Epithelial cell of esophagus (primary cell): ENCODE results near the gene ACOT11.

Source experiments
- DNase-seq: peaks from one replicate; pipeline ENCODE4 v3.0.0; 2010; ENCODE audit warnings: low read depth
- H3K4me3 ChIP-seq: 2 replicates; pipeline ENCODE4 v1.5.1; 2011; ENCODE audit warnings: mild to moderate bottlenecking, low read length, control low read depth
- TF ChIP-seq, protein P1 (sequence below): IDR thresholded peaks from 2 replicates; pipeline ENCODE4 v1.5.1; 2011; ENCODE audit warnings: low read depth, mild to moderate bottlenecking, low read length, control low read depth, inconsistent platforms; ENCODE audit not compliant: insufficient read depth; ENCODE audit errors: missing control alignments

Gene ACOT11

GRCh38 chr1:54574158-54574778 is 26.2 kb downstream of the ACOT11 start:
- no peak for DNase-seq
- TF ChIP-seq, protein P1, sequence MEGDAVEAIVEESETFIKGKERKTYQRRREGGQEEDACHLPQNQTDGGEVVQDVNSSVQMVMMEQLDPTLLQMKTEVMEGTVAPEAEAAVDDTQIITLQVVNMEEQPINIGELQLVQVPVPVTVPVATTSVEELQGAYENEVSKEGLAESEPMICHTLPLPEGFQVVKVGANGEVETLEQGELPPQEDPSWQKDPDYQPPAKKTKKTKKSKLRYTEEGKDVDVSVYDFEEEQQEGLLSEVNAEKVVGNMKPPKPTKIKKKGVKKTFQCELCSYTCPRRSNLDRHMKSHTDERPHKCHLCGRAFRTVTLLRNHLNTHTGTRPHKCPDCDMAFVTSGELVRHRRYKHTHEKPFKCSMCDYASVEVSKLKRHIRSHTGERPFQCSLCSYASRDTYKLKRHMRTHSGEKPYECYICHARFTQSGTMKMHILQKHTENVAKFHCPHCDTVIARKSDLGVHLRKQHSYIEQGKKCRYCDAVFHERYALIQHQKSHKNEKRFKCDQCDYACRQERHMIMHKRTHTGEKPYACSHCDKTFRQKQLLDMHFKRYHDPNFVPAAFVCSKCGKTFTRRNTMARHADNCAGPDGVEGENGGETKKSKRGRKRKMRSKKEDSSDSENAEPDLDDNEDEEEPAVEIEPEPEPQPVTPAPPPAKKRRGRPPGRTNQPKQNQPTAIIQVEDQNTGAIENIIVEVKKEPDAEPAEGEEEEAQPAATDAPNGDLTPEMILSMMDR: no peak
- no peak overlapping the region for H3K4me3 ChIP-seq

DNA sequence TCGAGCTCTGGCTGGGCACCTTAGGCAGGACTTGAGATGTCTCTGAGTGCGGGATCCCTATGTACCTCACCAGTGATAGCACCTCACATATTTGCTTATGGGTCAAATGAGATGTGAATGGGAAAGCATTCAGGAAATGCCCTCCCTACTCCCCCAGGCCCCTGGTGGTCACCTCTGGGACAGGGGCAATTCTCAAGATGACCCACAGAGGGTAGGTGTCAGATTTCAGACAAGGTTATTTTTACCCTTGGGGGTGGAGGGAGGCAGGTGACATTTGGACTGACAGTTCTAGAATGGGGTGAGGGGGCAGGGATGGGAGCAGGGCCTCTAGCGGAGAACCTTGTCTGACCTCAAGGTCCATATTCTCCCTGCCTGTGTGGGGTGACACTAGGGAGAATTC is 27.1 kb downstream of the ACOT11 start:
- no peak for DNase-seq
- H3K4me3 ChIP-seq: no peak overlapping the region
- TF ChIP-seq, protein P1: no peak

DNA sequence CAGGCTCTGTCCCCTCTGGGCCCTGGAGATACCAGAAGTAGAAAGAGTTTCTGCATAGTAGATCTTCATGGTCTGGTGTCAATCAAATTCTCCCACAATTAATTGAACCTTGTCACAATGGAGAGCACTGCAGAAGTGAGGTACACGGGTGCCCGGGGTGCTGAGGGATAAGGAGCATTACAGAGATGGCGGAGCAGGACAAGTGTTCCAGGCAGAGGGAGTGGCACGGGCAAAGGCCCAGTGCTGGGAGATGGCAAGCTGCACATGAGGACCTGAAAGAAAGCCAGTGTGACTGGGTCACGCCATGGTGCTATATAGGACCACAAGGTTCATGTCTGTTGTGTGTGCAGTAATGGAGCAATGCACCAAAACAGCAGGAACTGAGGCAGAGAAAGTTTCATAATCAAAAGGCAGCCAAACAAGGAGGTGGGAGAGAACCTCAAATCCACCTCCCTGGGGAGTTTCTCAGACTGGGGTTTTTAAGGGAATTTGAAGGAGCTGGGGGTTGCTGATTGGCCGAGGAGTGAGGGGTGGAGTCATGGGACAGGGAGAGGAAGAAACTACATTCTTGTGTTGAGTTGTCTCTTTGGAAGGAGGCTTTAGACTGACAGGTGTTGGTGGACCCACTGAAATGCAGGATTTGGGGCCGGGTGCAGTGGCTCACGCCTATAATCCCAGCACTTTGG is 27.7 kb downstream of the ACOT11 start:
- no peak for DNase-seq
- no peak overlapping the region for H3K4me3 ChIP-seq
- TF ChIP-seq, protein P1: no peak

- TF ChIP-seq, protein P1: no peak
- DNase-seq: no peak
- H3K4me3 ChIP-seq: no peak overlapping the region
These were observed 29.6 kb downstream of the ACOT11 start for GRCh38 chr1:54577612-54578011.

- no peak overlapping the region for H3K4me3 ChIP-seq
These were observed 31.3 kb downstream of the ACOT11 start for GRCh38 chr1:54579337-54579781.

GRCh38 chr1:54580856-54581550 is 33.0 kb downstream of the ACOT11 start:
- H3K4me3 ChIP-seq: no peak overlapping the region
- TF ChIP-seq, protein P1: no peak
- DNase-seq: no peak

More at GRCh38 chr1:54579337-54579781, 31.3 kb downstream of the ACOT11 start:
- DNase-seq: no peak
- TF ChIP-seq, protein P1: no peak
